Measurements from ENCODE around the gene MRPL47.

Gene MRPL47

DNA sequence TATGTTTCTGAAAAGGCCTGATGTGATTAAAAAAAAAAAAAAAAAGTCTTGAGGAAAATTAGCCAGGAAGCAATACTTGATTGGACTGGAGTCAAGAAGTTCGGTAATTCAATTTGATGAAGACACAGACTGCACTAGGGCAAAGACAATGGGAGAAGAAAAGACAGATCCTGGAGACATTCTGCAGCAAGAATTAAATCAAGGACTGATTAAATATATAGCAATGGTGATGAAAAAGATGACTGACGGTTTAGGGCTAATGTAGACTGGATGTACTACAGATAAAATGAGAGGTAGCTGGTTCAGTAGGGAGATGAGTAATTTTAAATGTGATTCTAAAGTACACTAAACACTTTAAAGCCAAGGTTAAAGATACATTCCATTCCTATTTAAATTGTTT, 13.8 kb downstream of the MRPL47 start:
- DNase-seq, result no peak

DNA sequence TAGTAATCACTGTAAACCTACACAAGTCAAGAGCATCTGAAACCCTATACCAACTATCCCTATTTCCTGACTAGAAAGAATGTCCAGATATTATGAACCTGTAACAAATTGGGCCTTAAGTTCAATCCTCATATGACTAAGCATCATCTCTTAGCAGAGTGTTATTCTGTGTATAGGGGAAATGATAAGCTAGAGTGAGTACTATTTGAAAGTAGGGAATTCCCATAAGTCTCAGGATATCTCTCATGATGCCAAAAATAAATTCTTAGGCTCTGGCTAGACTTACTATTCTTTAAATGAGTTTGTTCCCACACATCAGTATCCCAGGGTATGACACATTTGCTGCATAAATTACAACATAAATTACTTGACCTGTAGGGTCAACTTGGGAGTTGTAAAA, 15.3 kb downstream of the MRPL47 start:
- no peak for DNase-seq

- DNase-seq, result no peak
Measured at GRCh38 chr3:179580992-179581391, 23.4 kb downstream of the MRPL47 start.

GRCh38 chr3:179565496-179565895, 38.9 kb downstream of the MRPL47 start:
- DNase-seq, result no peak

DNA sequence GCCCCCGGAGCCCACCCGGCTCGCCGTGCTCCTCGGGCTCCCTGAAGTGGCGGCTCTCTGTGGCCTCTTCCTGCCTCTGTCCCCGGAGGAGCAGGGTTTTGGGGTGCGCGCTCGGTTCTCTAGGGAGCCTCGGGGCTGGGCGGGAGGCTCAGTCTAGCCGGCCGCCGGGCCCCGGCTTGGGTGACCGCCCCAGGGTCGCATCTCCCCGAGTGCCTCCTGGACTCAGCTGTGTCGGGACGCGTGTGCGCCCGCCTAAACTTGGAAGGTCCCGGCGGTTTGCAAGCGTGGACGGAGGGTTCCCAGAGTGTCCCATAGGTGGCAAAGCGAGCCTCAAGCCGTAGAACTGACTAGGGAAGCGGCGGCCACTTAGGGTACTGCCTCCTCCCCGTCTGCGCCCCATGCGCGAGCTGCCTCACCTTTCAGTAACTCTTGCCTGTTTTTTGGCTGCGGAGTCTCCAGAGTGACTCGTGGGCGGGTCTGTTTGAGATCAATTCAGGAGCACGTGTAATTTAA, 41.1 kb downstream of the MRPL47 start:
- peak; percentile 58 for DNase-seq

- DNase-seq, result peak; percentile 100
Measured at GRCh38 chr3:179562591-179563270, 41.7 kb downstream of the MRPL47 start, which contains the start of gene ACTL6A. Gene ACTL6A, plus strand, starts transcription at chr3:179562926. Its CDS starts 167 bp downstream, at chr3:179563093.

DNA sequence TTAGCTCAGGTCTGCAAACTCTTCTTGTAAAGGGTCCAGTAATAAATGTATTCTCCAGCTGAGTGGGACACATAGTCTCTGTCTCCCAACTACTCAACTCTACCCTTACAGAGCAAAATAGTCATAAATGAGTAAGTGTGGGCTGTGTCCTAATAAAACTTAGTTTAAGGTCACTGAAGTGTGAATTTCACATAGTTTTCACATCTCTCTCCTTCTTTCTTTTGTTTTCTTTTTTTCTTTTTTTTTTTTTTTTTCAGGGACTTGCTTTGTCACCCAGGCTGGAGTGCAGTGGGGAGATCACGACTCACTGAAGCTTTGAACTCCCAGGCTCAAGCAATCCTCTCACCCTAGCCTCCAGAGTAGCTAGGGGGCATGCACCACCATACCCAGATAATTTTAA, 43.6 kb downstream of the MRPL47 start:
- DNase-seq, result no peak

DNA sequence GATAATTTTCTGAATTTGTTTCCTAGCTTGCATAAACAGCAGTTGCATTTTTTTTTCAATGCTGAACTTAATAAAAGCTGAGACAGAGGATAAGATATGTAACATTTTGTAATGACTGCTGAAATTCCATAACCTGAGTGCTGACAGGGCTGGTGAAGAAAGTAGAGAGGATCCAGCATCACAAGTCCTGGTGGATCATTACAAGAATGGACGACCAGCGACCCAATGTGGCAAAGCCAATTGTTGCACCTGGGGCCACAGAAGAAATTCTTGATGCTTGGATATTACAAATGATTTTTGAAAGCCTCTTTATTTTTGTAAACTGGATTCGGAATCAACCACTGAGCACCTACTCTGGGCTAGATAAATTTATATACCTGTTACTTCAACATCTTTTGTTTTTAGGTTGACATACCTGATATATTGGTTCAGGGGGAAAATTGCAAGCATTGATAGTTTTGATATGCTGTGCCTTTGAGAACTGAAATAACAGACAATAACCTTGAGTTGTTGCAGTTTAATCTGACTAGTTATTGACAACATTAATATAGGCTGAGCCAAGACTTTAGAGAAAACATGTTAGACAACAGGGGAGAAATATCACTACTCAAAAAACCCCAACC, 45.6 kb downstream of the MRPL47 start:
- DNase-seq, result peak; percentile 82

DNA sequence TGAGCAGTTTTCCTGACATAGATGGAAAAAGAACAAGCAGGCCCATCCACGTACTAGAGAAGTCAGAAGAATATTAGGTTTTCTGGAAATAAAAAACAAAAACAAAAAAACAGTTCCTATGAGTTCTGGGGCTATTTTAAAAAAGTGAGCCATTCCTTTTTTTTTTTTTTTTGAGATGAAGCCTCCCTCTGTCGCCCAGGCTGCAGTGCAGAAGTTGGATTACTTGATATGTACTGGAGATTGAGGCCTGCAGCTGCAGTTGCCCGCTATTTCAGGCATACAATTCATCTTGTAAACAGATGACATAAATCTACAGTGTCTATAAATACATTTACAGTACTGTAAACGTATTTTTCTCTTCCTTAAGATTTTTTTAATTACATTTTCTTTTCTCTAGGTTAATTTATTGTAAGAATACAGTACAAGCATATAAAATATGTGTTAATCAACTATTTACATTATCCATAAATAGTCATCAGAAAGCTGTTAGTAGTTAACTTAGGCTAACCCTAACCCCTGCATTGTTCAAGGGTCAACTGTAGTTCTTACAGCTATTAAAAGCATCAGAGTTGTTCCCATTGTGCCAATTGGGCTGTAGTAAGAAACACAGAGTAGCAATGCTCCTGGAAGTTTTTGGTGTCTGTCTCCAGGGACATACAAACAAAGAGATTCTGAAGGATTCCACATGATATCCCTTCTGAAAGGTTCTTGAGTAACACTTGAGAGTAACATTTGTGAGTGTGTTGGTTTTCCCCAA, 52.9 kb downstream of the MRPL47 start:
- DNase-seq, result no peak

DNA sequence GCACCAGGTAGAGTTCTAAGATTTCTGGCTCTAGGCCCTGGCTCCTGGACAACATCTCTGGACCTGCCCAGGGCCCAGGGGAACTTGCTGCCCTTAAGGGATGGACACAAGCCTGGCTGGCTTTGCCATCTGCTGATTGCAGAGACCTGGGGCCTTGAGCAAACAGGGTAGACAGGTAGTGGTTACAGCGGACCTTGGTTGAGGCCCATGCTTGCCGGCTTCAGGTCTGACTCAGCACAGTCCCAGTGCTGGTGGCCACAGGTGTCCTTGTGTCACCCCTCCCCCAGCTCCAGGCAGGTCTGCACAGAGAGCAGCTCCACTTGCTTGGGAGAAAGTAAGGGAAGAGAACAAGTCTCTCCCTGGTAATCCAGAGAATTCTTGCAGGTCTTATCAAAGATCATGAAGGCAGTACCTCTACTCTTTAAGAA, 57.6 kb downstream of the MRPL47 start:
- no peak for DNase-seq

DNA sequence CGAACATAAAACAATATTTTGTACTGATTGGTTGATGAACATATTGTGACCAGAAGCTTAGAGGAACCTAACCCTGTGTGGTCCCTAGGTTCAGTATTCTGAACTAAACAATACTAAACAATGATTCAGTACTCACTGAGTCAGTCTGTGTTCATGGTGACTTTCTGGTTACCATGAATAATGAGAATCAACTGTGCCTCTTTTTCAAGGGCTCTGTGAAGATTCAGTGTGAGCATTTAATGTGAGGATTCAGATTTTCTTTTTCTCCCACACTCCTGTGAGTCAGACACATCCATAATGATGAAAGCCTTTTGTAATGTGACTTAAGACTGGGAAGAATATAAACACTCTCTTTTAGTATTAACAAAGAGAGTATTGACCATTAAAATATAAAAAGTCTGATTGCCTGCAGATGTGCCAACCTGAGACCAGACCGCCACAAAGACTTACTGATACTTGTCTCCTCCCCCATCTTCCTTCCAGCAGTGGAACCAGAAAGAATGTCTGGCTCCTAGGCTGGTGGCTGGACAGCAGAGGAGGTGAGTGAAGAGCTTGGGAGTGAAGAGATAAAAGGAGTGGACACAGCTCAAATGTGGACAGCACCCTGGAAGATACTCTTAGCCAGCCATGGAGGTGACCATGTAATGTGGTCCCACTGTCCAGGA, 59.3 kb downstream of the MRPL47 start:
- peak; percentile 91 for DNase-seq

GRCh38 chr3:179542375-179542774, 62.1 kb downstream of the MRPL47 start:
- no peak for DNase-seq

- no peak for DNase-seq
Measured at GRCh38 chr3:179541596-179541995, 62.8 kb downstream of the MRPL47 start.

DNA sequence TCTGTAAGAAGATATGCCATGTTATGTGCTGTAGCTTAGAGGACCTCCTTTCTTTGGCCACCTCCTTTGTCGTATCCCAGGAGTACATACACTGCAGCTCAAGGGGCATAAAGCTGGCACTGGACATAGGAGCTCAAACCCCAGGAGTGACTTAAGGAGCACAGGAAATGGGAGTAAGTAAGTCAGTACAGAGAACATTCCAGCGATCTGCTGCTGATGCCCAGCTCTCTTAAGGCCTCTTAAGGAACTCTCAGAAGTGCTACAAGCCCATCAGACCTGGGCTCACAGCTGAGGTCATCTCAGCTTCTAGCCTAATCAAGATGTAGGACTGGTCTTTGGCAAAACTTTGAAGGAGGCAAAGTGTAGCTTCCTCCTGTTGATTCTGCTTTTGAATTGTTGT, 63.3 kb downstream of the MRPL47 start:
- DNase-seq, result no peak

Data from fibroblast of upper back skin (primary cell).